ENCODE results near the gene GPRC5D.

Gene GPRC5D

GRCh38 chr12:12952036-12952435, at the start of gene GPRC5D:
Gene GPRC5D (minus strand): TSS chr12:12952170. CDS start chr12:12950384, 1,786 bp downstream.
- no peak for DNase-seq (ENCODE audit: low read depth)

DNA sequence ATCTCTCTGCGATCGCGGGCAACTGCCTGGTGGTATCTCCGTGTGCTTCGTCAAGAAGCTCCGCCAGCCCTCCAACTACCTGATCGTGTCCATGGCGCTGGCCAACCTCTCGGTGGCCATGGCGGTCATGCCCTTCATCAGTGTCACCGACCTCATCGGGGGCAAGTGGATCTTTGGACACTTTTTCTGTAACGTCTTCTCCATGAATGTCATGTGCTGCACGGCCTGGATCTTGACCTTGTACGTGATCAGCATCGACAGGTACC, 49.7 kb upstream of the GPRC5D start:
- no peak for DNase-seq (ENCODE audit: low read depth)

- peak; percentile 17 for DNase-seq (ENCODE audit: low read depth)
Measured at GRCh38 chr12:13000925-13001774, 49.2 kb upstream of the GPRC5D start.

GRCh38 chr12:13000616-13000924, 48.6 kb upstream of the GPRC5D start:
- DNase-seq (ENCODE audit: low read depth) = no peak

DNA sequence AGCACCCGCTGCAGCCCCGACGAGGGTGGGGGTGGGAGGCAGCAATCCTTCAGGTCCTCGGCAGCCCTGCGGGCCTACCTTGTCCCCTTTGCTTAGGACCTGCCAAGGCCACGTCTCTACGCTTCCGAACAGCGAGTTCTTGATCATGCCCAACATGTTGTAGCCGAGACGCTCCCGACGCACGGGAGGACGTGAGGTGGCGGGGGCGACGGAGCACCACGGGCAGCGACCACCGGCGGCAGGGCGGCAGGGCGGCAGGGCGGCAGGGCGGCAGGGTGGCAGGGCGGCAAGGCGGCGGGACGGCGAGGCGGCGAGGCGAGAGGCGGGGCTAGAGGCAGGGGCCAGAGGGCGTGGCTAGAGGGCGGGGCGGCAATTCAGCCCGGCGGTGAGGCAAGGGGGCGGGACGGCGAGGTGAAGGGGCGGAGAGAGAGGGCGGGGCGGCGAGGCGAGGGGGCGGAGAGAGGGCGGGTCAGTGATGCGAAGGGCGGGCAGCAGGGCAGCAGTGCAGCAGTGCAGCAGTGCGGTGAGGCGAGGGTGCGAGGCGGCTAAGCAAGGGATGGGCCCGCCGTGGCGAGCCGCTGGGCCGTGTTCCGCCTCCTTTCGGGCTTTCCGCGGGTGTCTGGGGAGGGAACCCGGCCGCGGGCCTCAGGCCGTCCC, 48.1 kb upstream of the GPRC5D start, which contains the start of gene HEBP1:
HEBP1 (minus strand) TSS at position 307 of the 657 bp plus-strand sequence; CDS start at position 156, 151 bp downstream.
- DNase-seq (ENCODE audit: low read depth) = peak; percentile 97

DNA sequence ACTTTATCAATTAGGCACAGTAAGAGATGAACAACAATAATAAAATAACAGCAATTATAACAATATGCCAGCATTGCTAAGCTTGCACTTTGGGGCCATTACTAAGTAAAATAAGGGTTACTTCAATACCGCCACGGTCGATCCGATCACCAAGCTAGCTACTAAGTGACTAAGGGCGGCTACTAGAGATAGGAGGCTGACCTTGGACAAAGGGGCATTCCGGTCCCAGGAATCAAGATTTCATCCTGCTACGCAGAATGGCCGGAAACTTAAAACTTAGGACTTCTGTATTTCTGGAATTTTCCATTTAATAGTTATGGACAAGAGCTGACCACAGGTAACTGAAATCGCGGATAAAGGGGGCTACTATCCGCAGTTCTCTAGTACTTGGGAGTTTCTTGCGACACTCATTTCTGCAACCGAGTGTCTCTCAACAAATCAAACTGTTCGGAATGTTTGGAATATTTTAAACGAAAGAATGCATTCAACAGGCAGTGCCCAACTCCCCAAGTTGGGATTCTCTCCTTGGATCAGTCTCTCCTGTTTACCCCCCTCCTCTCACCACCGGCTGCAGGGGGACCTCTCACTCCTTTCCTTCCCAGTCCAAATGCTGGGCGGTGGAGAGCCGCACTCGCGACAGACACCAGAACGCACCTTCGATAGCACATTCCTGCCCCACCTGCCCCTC, 47.4 kb upstream of the GPRC5D start:
- no peak for DNase-seq (ENCODE audit: low read depth)

- DNase-seq (ENCODE audit: low read depth) = no peak
Measured at GRCh38 chr12:12998248-12998647, 46.3 kb upstream of the GPRC5D start.

- no peak for DNase-seq (ENCODE audit: low read depth)
Measured at GRCh38 chr12:12997734-12998133, 45.8 kb upstream of the GPRC5D start.

- no peak for DNase-seq (ENCODE audit: low read depth)
Measured at GRCh38 chr12:12997156-12997555, 45.2 kb upstream of the GPRC5D start.

GRCh38 chr12:12996209-12996608, 44.2 kb upstream of the GPRC5D start:
- DNase-seq (ENCODE audit: low read depth) = no peak

DNA sequence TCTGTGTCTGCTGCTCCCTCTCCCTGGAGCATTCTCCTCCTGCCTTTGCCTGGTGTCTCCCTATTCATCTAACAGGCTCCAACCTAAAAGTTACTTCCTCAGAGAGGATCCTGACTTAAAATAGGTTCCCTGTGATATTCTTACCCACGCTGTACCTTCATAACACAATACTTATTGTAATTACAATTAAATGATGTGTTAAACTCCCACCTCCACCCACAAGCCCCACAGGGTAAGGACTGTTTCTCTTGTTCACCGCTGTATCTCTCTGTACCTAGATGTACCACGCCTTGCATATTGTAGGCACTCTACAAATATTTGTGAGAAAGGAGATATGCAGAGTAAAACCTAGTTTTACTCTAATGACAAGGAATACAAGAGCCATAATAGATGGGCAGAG, 43.1 kb upstream of the GPRC5D start:
- DNase-seq (ENCODE audit: low read depth) = no peak

DNA sequence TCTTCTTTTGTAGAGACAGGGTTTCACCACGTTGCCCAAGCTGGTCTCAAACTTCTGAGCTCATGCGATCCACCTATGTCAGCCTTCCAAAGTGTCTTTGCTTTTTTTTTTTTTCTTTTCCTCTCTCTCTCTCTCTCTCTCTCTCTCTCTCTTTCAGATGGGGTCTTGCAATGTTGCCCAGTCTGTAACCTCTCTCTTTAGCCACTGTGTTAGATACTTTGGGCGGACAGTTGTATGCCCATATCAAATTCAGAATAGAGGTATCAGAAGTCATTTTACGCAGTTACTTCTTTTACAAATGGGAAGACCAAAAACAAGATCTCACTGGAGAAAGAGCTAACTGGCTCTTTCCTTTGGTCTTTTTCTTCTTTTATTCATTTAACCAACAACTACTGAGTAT, 41.4 kb upstream of the GPRC5D start:
- DNase-seq (ENCODE audit: low read depth) = no peak

- no peak for DNase-seq (ENCODE audit: low read depth)
Measured at GRCh38 chr12:12992418-12993130, 40.6 kb upstream of the GPRC5D start.

GRCh38 chr12:12990700-12991468, 38.9 kb upstream of the GPRC5D start:
- DNase-seq (ENCODE audit: low read depth) = no peak

- no peak for DNase-seq (ENCODE audit: low read depth)
Measured at GRCh38 chr12:12987421-12987820, 35.5 kb upstream of the GPRC5D start.

DNA sequence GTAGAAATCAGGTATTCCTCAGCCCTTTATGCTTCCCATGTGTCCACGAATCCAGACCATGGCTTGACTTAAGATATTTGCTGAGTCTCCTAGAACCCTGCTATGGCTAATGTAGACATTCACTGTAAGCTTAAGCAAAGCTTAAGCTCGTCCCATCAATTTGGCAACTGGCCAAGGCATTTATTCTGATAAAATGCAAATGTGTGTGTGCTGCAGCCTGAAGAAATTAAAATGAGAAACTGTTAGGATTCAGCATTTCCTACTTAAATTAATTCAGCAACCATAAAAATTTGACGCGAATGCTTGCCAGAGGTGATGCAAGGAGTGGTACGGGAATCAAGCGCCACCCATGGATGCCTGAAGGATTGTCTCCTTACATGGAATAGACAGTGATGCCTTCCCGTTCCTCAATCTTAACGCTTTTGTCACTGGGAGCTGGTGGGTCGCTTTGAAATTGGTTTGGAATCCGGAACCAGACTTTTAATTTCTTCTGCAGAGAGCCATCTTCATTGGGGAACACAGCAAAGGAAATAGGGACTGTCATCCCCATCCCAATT, 34.9 kb upstream of the GPRC5D start:
- DNase-seq (ENCODE audit: low read depth) = no peak

GRCh38 chr12:12985817-12986408, 33.9 kb upstream of the GPRC5D start:
- no peak for DNase-seq (ENCODE audit: low read depth)

- DNase-seq (ENCODE audit: low read depth) = no peak
Measured at GRCh38 chr12:12984149-12984548, 32.2 kb upstream of the GPRC5D start.

DNA sequence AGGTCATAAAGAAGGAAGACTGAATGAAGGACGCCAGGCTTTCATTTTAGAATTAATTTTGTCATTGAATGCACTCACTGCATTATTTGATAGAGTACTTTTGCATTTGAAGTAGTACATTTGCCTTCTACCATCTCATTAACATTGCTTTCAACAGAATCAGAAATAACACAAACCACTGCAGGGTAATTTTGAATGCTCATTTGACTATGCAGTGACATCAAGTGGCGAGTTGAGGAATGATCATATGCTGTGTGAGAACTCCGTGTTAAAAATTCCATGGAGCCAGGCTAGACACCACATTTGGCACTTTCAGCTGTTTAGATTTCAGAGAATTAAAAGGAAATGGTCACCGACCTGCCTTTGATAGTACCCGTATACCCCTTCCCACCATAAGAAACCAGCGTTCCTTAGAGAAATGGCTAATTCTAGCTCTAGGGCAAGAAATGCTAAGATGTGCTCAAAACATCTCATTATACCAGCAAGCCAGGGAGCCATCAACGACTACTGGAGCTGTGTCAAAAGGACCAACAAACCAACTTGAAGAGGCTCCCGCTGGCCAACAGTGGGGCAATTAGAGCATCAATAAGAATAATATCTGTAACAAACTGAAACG, 31.6 kb upstream of the GPRC5D start:
- no peak for DNase-seq (ENCODE audit: low read depth)

DNA sequence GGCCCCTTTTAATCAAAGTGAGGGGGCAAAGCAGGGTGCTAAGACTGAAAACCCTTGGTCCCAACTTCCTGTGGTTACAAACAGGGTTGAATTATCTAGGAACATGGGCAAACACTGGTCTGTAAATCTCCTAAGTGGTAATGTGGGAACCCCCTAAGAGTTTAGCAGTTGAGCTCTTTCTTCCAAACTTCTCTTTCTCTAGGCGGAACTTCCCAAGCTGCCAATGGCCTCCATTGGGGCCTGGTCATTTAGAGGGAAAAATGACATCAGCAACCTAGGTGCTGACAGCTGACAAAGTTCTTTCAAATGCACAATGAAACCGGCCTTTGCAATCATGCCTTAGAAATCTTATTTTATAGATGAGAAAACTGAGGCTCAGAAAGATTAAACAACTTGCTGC, 30.4 kb upstream of the GPRC5D start:
- DNase-seq (ENCODE audit: low read depth) = no peak

Measured in activated T-cell treated with anti-CD3 and anti-CD28 coated beads for 1 hour (primary cell).